ENCODE measurements around the gene RPS18. TPM values are rescaled to one million over a fixed set of nuclear protein-coding genes. Genes with fewer than 3 reads are reported as not detected.

RPS18 gene
- total RNA-seq, 4 donors from 2014 or later, result 1,955 to 5,522 (median 4,042) TPM

DNA sequence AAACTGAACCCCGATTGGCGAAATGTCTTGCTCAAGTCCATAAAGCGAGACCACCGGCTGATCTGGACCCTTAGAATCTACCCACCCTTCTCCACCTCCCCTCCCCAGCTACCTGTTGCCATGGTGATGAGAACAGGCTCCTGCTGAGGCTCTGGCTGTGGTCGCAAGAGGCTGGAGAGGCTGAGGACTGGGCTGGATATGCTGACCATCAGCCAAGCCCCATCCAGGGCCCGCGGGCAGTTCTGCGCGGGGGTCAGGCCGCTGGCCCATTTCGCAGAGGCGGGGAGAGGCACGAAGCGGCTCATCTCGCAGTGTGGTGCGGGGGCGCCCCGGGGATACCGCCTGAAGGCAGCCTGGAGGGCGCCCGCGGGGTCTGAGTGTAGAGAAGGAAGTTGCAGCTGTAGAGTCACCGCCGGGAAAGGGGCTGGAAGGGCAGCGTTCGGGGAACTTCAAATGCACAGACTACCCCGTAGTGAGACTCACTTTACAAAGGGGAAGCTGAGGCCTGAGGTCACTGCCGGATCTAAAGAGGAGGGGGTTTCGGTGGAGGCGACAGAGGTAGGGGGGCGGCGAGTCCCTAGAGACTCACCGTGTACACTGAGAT, 41.3 kb downstream of the RPS18 start:
- H3K4me3 ChIP-seq, result peak overlapping the region; percentile 72 to 81 (median 76)
- intact Hi-C loops (cut with DNase I), result no loop called here
- H3K9me3 ChIP-seq, result no peaks in the 10 kb centered on the region
- WGBS, 2 donors, result 0 to 1% methylated on average over 14 to 16 of the region's 33 CpGs
- H3K36me3 ChIP-seq, result peaks cover 0 to 41% (median 0%) of the 10 kb centered on the region in 3 donors
- peak overlapping the region; percentile 91 to 99 (median 98) for H3K27ac ChIP-seq
- TF ChIP-seq POLR2A (IDR thresholded peaks at IDR 0.05), result no peak
- TF ChIP-seq, protein P1, sequence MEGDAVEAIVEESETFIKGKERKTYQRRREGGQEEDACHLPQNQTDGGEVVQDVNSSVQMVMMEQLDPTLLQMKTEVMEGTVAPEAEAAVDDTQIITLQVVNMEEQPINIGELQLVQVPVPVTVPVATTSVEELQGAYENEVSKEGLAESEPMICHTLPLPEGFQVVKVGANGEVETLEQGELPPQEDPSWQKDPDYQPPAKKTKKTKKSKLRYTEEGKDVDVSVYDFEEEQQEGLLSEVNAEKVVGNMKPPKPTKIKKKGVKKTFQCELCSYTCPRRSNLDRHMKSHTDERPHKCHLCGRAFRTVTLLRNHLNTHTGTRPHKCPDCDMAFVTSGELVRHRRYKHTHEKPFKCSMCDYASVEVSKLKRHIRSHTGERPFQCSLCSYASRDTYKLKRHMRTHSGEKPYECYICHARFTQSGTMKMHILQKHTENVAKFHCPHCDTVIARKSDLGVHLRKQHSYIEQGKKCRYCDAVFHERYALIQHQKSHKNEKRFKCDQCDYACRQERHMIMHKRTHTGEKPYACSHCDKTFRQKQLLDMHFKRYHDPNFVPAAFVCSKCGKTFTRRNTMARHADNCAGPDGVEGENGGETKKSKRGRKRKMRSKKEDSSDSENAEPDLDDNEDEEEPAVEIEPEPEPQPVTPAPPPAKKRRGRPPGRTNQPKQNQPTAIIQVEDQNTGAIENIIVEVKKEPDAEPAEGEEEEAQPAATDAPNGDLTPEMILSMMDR (IDR thresholded peaks at IDR 0.05), result no peak
- peaks cover 26 to 71% (median 45%) of the 10 kb centered on the region in 3 donors for H3K4me1 ChIP-seq
- no peaks in the 10 kb centered on the region for H3K27me3 ChIP-seq
- no peak for DNase-seq

DNA sequence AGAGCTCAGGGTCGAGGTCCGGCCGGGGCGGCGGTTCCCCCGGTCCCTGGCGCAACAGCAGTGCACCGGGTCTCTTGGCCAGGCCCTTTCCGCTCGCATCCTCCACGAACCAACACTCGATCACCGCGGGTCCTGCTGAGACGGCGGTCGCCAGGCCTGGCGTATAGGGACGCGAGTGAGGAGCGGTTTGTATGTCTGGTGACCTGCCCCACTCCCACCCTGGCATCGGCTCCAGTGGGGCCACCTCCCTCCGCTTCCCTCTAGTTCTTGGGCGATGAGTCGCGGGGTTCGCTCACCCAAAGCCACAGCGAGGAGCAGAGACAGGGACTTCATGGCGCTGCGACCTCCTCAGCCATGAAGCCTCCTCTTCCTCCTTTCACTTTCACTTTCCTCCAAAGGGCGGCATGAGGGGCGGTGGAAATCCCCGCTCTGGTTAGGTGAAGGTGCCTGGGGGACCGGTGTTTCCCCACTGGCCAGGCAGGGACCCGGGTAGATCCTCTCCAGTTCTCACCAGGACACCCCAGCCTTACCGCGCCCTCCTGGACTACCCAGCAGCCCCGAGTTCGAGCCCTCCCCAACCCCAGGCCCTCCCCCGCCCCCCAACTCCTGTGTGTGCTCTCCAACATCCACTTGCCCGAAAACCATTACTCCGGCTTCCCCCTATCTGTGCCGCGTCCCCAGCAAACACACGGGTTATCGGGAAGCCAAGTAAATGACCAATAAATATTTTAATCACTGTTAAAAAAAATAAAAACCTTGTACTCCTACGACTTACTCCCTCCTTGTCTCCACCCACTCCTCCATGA, 42.0 kb downstream of the RPS18 start, which contains the start of gene TAPBP:
Gene TAPBP, minus strand, starts transcription at position 370 of the 806 bp plus-strand sequence. Its CDS starts 37 bp downstream, at position 333.
- intact Hi-C loops (cut with DNase I), result no loop called here
- TF ChIP-seq, protein P1 (IDR thresholded peaks at IDR 0.05), result no peak
- peak in 3 of 4 donors; percentile 15 to 68 (median 60) for TF ChIP-seq POLR2A (IDR thresholded peaks at IDR 0.05)
- H3K4me3 ChIP-seq, result peak within 1 kb of the TSS; percentile 72 to 81 (median 76)
- WGBS, 2 donors, result 0% methylated on average over 10 to 20 of the region's 47 CpGs
- no peak for DNase-seq
- peak within 1 kb of the TSS; percentile 91 to 99 (median 98) for H3K27ac ChIP-seq
- no peaks in the 10 kb centered on the region for H3K27me3 ChIP-seq
- peaks cover 0 to 38% (median 1%) of the 10 kb centered on the region in 3 donors for H3K36me3 ChIP-seq
- H3K9me3 ChIP-seq, result no peaks in the 10 kb centered on the region
- peaks cover 26 to 78% (median 52%) of the 10 kb centered on the region in 3 donors for H3K4me1 ChIP-seq

DNA sequence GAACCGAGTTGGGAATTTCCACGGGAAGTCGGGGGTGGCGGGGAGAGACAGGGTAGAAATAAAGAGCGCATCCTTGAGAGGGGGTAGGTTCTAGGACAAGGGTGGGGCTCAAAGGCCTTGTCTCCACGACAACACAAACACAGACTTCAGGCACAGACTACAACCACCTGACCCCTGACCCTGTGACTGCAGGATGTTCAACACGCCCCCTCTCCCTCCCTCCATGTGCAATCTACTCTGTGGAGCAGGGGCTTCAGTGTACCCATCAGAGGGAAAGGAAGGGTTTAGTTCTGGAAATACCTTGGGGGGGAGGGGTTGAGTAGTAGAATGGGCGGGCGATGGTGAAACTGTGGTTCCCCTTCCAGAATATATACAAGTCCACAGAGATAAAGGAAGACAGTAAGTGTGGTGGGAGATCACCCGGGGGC, 42.7 kb downstream of the RPS18 start:
- Histone ChIP-seq H3K4me3 (peak overlapping the region; percentile 72 to 81 (median 76)), H3K27me3 (no peaks in the 10 kb centered on the region), H3K9me3 (no peaks in the 10 kb centered on the region), H3K27ac (peak overlapping the region; percentile 91 to 99 (median 98)), H3K36me3 (peaks cover 4 to 43% (median 7%) of the 10 kb centered on the region in 3 donors), H3K4me1 (peaks cover 26 to 84% (median 58%) of the 10 kb centered on the region in 3 donors)
- 3 to 4% methylated on average over 6 to 10 of the region's 10 CpGs for WGBS, 2 donors
- intact Hi-C loops (cut with DNase I), result no loop called here
- no peak for DNase-seq
- TF ChIP-seq POLR2A (IDR thresholded peaks at IDR 0.05), result no peak
- TF ChIP-seq, protein P1 (IDR thresholded peaks at IDR 0.05), result no peak

DNA sequence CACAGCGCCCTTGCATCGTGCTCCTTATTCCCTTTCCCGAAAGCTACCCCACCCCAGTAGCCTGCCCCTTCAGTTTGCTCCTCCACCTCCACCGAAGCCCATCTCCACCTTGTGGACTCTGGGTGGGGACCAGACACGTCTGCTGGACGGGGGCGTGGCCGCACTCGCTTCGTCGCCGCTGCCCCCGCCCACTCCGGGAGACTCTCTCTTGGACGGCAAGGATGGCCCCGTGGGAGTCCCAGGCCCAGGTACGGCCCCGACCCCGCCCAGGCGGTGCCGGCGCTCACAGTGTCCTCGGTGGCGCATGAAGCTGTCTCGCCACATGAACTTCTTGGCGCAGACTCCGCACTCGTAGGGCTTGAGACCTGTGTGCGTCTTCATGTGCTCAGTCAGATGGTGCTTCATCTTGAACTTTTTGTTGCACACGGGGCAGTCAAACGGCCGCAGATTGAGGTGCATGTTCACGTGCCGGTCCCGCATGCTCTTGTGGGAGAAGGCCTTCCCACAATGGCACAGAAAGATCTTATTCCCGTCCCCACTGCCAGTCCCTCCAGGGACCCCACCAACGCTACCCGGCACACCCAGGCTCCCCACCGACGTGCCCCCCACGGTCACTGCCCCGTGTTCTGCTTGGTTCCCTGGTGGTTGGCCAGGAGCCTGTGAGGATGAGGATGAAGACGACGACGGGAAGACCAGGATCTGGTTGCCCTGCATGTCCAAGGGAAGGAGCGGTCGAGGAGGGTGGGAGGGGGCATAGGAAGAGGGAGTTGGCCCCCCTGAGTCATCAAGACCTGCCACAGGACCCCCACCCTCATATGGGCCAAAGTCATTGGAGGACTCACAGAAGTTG, 43.3 kb downstream of the RPS18 start:
- Histone ChIP-seq H3K27ac (peak overlapping the region; percentile 91 to 99 (median 98)), H3K36me3 (peaks cover 10 to 44% (median 14%) of the 10 kb centered on the region in 3 donors), H3K27me3 (no peaks in the 10 kb centered on the region), H3K9me3 (no peaks in the 10 kb centered on the region), H3K4me1 (peaks cover 31 to 85% (median 62%) of the 10 kb centered on the region in 3 donors), H3K4me3 (peak overlapping the region; percentile 72 to 81 (median 76))
- 21 to 23% methylated on average over 11 to 15 of the region's 47 CpGs for WGBS, 2 donors
- TF ChIP-seq, protein P1 (IDR thresholded peaks at IDR 0.05), result no peak
- TF ChIP-seq POLR2A (IDR thresholded peaks at IDR 0.05), result peak in 1 of 4 donors; percentile 34
- intact Hi-C loops (cut with DNase I), result no loop called here
- DNase-seq, result no peak

All from esophagus squamous epithelium (tissue), 5 donors.